ENCODE measurements around the gene EIF4EBP2. TPM values are rescaled to one million over a fixed set of nuclear protein-coding genes. Genes with fewer than 3 reads are reported as not detected.
A peak's percentile ranks its signal among the peaks of the same experiment; 100 is the strongest.

EIF4EBP2 gene
- total RNA-seq, 2 donors from 2014 or later = 9.2 to 24.3 TPM

- H3K36me3 Mint-ChIP-seq = no peaks in the 10 kb centered on the region
- ATAC-seq = no peak
- H3K9me3 Mint-ChIP-seq = no peaks in the 10 kb centered on the region
- DNase-seq (ENCODE audit: low spot score in 2 of 2) = no peak
- no peak overlapping the region for H3K27ac Mint-ChIP-seq
Measured at GRCh38 chr10:70462349-70462984, 58.5 kb downstream of the EIF4EBP2 start.

- no peak overlapping the region for H3K27ac Mint-ChIP-seq
- H3K36me3 Mint-ChIP-seq = no peaks in the 10 kb centered on the region
- DNase-seq (ENCODE audit: low spot score in 2 of 2) = no peak
- H3K9me3 Mint-ChIP-seq = no peaks in the 10 kb centered on the region
- no peak for ATAC-seq
Measured at GRCh38 chr10:70465278-70465677, 61.3 kb downstream of the EIF4EBP2 start.

DNA sequence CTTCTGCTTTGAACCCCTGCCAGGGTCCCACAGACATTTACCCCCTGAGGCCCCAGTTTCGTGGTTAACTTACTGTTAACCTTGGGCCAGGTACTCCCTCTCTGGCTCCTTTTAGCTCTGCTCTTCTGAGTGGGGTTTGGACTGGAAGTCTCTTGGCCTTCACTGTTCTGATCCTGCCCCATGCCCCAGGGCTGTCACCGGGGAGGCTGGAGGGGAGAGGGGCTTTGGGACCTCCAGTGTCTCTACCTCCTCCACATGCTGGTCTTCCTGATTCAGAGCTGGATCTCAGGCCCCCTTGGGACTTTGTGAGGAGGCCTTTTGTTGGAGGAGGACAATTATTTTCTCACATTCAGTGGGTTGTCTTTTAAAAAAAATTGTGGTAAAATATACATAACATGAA, 61.9 kb downstream of the EIF4EBP2 start:
- Mint-ChIP-seq H3K9me3 (no peaks in the 10 kb centered on the region), H3K36me3 (no peaks in the 10 kb centered on the region), H3K27ac (no peak overlapping the region)
- no peak for ATAC-seq
- no peak for DNase-seq (ENCODE audit: low spot score in 2 of 2)

- H3K27ac Mint-ChIP-seq = no peak overlapping the region
- no peak for DNase-seq (ENCODE audit: low spot score in 2 of 2)
- no peaks in the 10 kb centered on the region for H3K36me3 Mint-ChIP-seq
- ATAC-seq = no peak
- no peaks in the 10 kb centered on the region for H3K9me3 Mint-ChIP-seq
Measured at GRCh38 chr10:70466951-70467350, 63.0 kb downstream of the EIF4EBP2 start.

DNA sequence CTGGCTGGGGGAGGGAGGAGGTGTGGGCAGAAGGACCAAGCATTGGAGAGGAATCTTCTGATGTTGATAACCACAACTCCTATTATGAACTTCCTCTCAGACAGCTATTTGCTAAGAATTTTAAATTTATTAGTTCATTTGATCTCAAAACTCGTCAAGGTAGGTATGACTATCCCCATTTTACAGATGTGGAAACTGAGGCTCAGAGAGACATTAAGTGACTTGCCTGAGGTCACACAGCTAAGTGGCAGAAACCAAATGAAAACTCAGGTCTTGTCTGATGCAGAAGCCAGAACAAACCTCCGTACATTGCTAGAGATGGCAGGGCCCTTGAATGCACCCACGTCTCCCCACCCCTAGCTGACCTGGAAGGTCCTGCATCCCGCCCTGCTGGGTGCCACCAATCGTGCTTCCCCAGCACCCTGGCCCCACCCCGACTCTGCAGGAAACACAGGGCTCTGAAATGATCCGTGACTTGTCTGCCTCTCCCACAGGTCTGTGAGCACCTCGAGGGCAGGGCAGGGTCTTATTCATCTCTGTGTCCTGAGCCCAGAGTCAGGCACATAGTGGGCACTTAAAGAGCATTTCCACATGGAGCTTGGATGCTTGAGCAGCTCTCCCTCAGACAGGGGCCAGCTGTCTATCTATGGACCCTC, 69.0 kb downstream of the EIF4EBP2 start:
- H3K27ac Mint-ChIP-seq = no peak overlapping the region
- H3K9me3 Mint-ChIP-seq = no peaks in the 10 kb centered on the region
- ATAC-seq = no peak
- H3K36me3 Mint-ChIP-seq = no peaks in the 10 kb centered on the region
- DNase-seq (ENCODE audit: low spot score in 2 of 2) = no peak

DNA sequence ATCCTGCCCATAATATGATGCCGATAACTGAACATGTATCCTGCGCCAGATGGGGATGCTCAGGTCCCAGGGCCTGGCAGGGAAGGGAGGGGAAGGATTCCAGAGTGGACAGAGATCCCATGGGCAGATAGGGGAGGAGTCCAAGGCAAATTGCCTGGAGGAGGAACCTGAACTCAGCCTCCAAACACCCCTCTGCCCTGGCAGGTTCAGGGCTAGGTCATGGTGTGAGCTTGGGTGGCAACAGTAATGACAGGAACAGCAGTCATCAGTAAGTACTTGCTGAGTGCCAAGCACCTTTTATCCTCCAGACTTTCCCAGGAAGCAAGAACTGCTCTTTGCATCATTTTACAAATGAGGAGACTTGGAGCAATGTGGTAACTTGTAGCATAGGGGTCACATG, 70.8 kb downstream of the EIF4EBP2 start:
- ATAC-seq = no peak
- H3K36me3 Mint-ChIP-seq = no peaks in the 10 kb centered on the region
- H3K27ac Mint-ChIP-seq = no peak overlapping the region
- DNase-seq (ENCODE audit: low spot score in 2 of 2) = no peak
- H3K9me3 Mint-ChIP-seq = no peaks in the 10 kb centered on the region

- no peaks in the 10 kb centered on the region for H3K9me3 Mint-ChIP-seq
- ATAC-seq (no peak), DNase-seq (ENCODE audit: low spot score in 2 of 2) (no peak)
- no peak overlapping the region for H3K27ac Mint-ChIP-seq
- H3K36me3 Mint-ChIP-seq = no peaks in the 10 kb centered on the region
Measured at GRCh38 chr10:70475661-70476060, 71.7 kb downstream of the EIF4EBP2 start.

DNA sequence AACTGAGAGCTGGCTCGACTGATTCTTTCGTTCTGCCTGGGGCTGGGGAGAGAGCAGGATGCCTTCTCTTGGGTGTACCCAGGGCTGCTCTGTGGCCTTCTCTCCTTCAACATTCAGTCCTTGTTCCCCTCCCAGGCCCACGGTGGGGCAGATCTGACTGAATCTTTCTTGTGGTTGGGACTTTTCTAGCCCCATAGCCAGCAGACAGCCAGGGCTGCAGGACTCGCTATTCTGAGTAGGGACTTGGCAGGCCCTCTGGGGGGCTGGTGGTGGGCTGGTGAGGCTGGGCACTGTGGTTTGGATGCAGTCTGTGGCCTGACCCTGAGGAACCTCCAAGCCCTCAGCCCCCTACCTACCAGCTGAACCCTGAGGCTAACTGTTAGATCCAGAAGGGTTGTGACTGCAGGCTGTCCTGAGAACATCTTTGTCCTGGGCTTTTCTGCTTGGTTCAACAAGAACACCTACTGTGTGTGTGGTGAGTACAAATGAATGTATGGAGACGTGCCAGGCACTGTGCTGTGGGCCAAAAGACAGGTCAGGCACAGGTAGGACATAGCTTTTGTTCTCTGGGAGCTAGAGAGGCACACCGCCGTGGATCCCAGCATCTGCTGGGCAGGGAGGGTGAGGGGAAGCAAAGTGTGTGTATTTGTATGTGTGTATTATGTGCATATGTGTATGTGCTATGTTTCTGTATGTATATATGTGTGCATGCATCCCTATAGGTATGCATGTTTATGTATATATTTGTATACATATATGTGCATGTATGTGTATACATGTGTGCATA, 72.5 kb downstream of the EIF4EBP2 start:
- DNase-seq (ENCODE audit: low spot score in 2 of 2) (no peak), ATAC-seq (no peak)
- H3K9me3 Mint-ChIP-seq = no peaks in the 10 kb centered on the region
- H3K27ac Mint-ChIP-seq = no peak overlapping the region
- H3K36me3 Mint-ChIP-seq = no peaks in the 10 kb centered on the region

- ATAC-seq (peak; percentile 76 to 88), DNase-seq (ENCODE audit: low spot score in 2 of 2) (peak; percentile 69 to 85)
- no peaks in the 10 kb centered on the region for H3K9me3 Mint-ChIP-seq
- H3K27ac Mint-ChIP-seq = no peak overlapping the region
- H3K36me3 Mint-ChIP-seq = no peaks in the 10 kb centered on the region
Measured at GRCh38 chr10:70477661-70478162, 73.8 kb downstream of the EIF4EBP2 start.

Other genes starting within 250 kb of the EIF4EBP2 start
- 100 to 1,000 TPM in 1 of 2 donors, 10 to 100 TPM in 1; 76.2 to 105 TPM for gene SAR1A, start 233.6 kb upstream of the EIF4EBP2 start, total RNA-seq
- gene PPA1, start 170.7 kb upstream of the EIF4EBP2 start, total RNA-seq = 100 to 1,000 TPM; 233 to 258 TPM
- not detected for gene NPFFR1, start 120.1 kb upstream of the EIF4EBP2 start, total RNA-seq
- 10 to 100 TPM; 10.5 to 12.9 TPM for gene LRRC20, start 21.5 kb upstream of the EIF4EBP2 start, total RNA-seq
- gene NODAL, start 37.5 kb downstream of the EIF4EBP2 start, total RNA-seq = not detected
- 1 to 10 TPM in 1 of 2 donors, under 1 TPM in 1; 0.20 to 4.8 TPM for gene PALD1, start 74.6 kb downstream of the EIF4EBP2 start, total RNA-seq
- gene PRF1, start 198.6 kb downstream of the EIF4EBP2 start, total RNA-seq = 10 to 100 TPM; 30.9 to 35.7 TPM